ENCODE data around the gene SIRT4. TPM values are rescaled to one million over a fixed set of nuclear protein-coding genes. Genes with fewer than 3 reads are reported as not detected.

The SIRT4 gene
- total RNA-seq, 1 experiment from 2014 or later = 1.9 TPM

GRCh38 chr12:120287491-120287890 is 14.6 kb upstream of the SIRT4 start:
- POLR2A ChIA-PET (ENCODE audit: unreplicated experiment) = no interaction called here
- ATAC-seq (no peak), DNase-seq (no peak)
- BruUV-seq (replicated peaks) = no TSS peak
- Histone ChIP-seq H3K4me3 (ENCODE audit: low read length) (no peak overlapping the region), H3K9ac (ENCODE audit: low read length) (no peak overlapping the region), H3K79me2 (ENCODE audit: low read length) (no peaks in the 10 kb centered on the region), H3F3A (ENCODE audit: low read length, unreplicated experiment) (peaks cover 14% of the 10 kb centered on the region), H3K27ac (ENCODE audit: low read length) (no peak overlapping the region), H3K4me2 (ENCODE audit: low read length) (no peak overlapping the region), H3K36me3 (ENCODE audit: low read depth, low read length) (no peaks in the 10 kb centered on the region), H3K4me1 (ENCODE audit: insufficient read depth, low read length) (peaks cover 18% of the 10 kb centered on the region), H3K9me2 (replicated peaks; ENCODE audit: low read length) (no peaks in the 10 kb centered on the region), H4K20me1 (ENCODE audit: low read length) (no peaks in the 10 kb centered on the region), H3K9me3 (ENCODE audit: low read length) (no peaks in the 10 kb centered on the region), H2AFZ (ENCODE audit: low read length) (no peak overlapping the region), H3K27me3 (ENCODE audit: low read length) (no peaks in the 10 kb centered on the region)
- TF ChIP-seq CTCF (conservative IDR thresholded peaks at IDR 0.05; ENCODE audit: low read depth, low read length) (no peak), EZH2 (IDR thresholded peaks at IDR 0.05; ENCODE audit: low read length, unreplicated experiment) (no peak), EZH2phosphoT487 (IDR thresholded peaks at IDR 0.05; ENCODE audit: borderline replicate concordance, low read length) (no peak)
- intact Hi-C loops (cut with micrococcal nuclease) = no loop called here
- CTCF ChIA-PET = interaction anchor here (0.6 kb wide), 1 partner anchor 90 kb away, joined by 3 read pairs; no protein-coding TSS in a partner anchor

GRCh38 chr12:120290609-120291305 is 11.4 kb upstream of the SIRT4 start:
- intact Hi-C loops (cut with micrococcal nuclease) = loop anchor here (1.0 to 5.0 kb wide), 3 partner anchors 26 to 397 kb away; partner anchors contain the start of gene MLEC
- CTCF ChIA-PET = interaction anchor here (0.6 to 1.6 kb wide), 5 partner anchors 15 to 89 kb away, joined by 6 to 26 read pairs (median 9); partner anchors contain the start of genes PXN and RPLP0
- ATAC-seq = peak; percentile 2

More at GRCh38 chr12:120290609-120291305, 11.4 kb upstream of the SIRT4 start:
- H3K9me3 ChIP-seq (ENCODE audit: low read length) = no peaks in the 10 kb centered on the region
- peak overlapping the region; percentile 11; the same call in 1 of the 2 replicates for H3K9ac ChIP-seq (ENCODE audit: low read length)
- no peak overlapping the region for H2AFZ ChIP-seq (ENCODE audit: low read length)
- no peaks in the 10 kb centered on the region for H3K9me2 ChIP-seq (replicated peaks; ENCODE audit: low read length)
- POLR2A ChIA-PET (ENCODE audit: unreplicated experiment) = interaction anchor here (0.5 to 2.9 kb wide), 33 partner anchors 8 to 1918 kb away, joined by 3 to 73 read pairs (median 5); partner anchors contain the start of genes PXN, RPLP0 and SIRT4
- peaks cover 20% of the 10 kb centered on the region for H3F3A ChIP-seq (ENCODE audit: low read length, unreplicated experiment)
- no TSS peak for BruUV-seq (replicated peaks)
- H3K4me1 ChIP-seq (ENCODE audit: insufficient read depth, low read length) = peaks cover 25% of the 10 kb centered on the region
- no peak for TF ChIP-seq EZH2phosphoT487 (IDR thresholded peaks at IDR 0.05; ENCODE audit: borderline replicate concordance, low read length)
- no peak for TF ChIP-seq CTCF (conservative IDR thresholded peaks at IDR 0.05; ENCODE audit: low read depth, low read length)
- no peak for TF ChIP-seq EZH2 (IDR thresholded peaks at IDR 0.05; ENCODE audit: low read length, unreplicated experiment)
- H4K20me1 ChIP-seq (ENCODE audit: low read length) = no peaks in the 10 kb centered on the region
- peak overlapping the region; percentile 75 for H3K4me2 ChIP-seq (ENCODE audit: low read length)
- DNase-seq = no peak
- H3K4me3 ChIP-seq (ENCODE audit: low read length) = peak overlapping the region; percentile 46; the same call in 1 of the 2 replicates
- H3K27me3 ChIP-seq (ENCODE audit: low read length) = no peaks in the 10 kb centered on the region
- H3K36me3 ChIP-seq (ENCODE audit: low read depth, low read length) = no peaks in the 10 kb centered on the region
- peak overlapping the region; percentile 91 for H3K27ac ChIP-seq (ENCODE audit: low read length)
- no peaks in the 10 kb centered on the region for H3K79me2 ChIP-seq (ENCODE audit: low read length)

All from PC-3 (cell line).